IPS-18c (cell line): ENCODE results near the gene RDH8.

Experiments used
- H3K4me3 ChIP-seq: 2 replicates; pipeline ENCODE4 v1.7.0; 2013; ENCODE audit warnings: low read depth, mild to moderate bottlenecking, low read length, moderate library complexity; ENCODE audit not compliant: insufficient read depth
- H3K9me3 ChIP-seq: one replicate; pipeline ENCODE4 v1.6.1; 2013; ENCODE audit warnings: mild to moderate bottlenecking, low read length, moderate library complexity; ENCODE audit not compliant: control insufficient read depth, insufficient read depth

RDH8 gene

GRCh38 chr19:10000171-10000826 lies 13.0 kb upstream of the RDH8 start:
- Histone ChIP-seq H3K4me3 (no peak overlapping the region), H3K9me3 (no peaks in the 10 kb centered on the region)

GRCh38 chr19:10001899-10002298 lies 11.4 kb upstream of the RDH8 start:
- H3K9me3 ChIP-seq: no peaks in the 10 kb centered on the region

DNA sequence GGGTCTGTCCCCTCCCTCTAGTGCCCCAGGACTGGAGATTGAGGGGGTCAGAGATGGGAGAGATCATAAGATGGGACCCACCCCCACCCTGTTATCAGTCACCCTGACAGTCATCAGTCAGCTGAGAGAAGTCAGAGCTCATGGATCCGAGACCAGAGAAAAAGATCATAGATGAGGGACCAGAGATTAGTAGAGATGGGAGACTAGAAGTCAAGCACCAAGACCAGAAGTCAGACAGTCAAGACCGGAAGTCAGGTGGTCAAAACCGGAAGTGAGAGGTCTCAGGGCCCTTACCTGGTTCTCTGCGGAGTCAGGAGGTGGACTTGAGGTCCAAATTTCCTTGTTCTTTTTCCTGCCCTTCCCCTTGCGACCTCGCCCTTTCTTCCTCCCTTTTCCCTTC lies 10.0 kb upstream of the RDH8 start:
- H3K9me3 ChIP-seq: no peaks in the 10 kb centered on the region
- H3K4me3 ChIP-seq: no peak overlapping the region

More at GRCh38 chr19:10001899-10002298, 11.4 kb upstream of the RDH8 start:
- no peak overlapping the region; the same call in 1 of the 2 replicates for H3K4me3 ChIP-seq

GRCh38 chr19:10004617-10005016 lies 8.7 kb upstream of the RDH8 start:
- Histone ChIP-seq H3K4me3 (no peak overlapping the region), H3K9me3 (no peaks in the 10 kb centered on the region)

GRCh38 chr19:10005632-10006334 lies 7.5 kb upstream of the RDH8 start:
- Histone ChIP-seq H3K4me3 (no peak overlapping the region), H3K9me3 (no peaks in the 10 kb centered on the region)

- Histone ChIP-seq H3K4me3 (no peak overlapping the region), H3K9me3 (no peaks in the 10 kb centered on the region)
These were observed 7.0 kb upstream of the RDH8 start for GRCh38 chr19:10006335-10006708.

DNA sequence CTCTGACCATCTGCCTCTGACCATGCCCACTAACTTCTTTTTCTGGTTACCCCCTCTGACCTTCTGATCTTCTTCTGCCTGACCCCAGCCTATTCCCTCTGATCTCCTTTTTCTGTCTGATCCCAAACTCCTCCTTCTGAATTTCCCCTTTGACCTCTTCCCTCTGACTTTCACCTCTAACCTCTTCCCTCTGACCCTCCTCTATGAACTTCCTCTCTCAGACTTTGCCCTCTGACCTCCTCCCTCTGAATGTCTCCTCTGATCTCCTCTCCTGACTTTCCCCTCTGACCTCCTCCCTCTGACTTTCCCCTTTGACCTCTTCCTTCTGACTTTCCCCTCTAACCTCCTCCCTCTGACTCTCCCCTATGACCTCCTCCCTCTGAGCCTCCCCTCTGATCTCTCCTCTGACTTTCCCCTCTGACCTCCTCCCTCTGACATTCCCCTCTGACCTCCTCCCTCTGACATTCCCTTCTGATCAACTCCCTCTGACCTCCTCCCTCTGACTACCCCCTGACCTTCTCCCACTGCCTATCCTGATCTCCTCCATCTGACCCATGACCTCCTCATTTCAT lies 6.4 kb upstream of the RDH8 start:
- Histone ChIP-seq H3K4me3 (no peak overlapping the region), H3K9me3 (no peaks in the 10 kb centered on the region)

- Histone ChIP-seq H3K4me3 (no peak overlapping the region), H3K9me3 (no peaks in the 10 kb centered on the region)
These were observed 5.7 kb upstream of the RDH8 start for GRCh38 chr19:10007371-10008183.

- H3K9me3 ChIP-seq: no peaks in the 10 kb centered on the region
- no peak overlapping the region for H3K4me3 ChIP-seq
These were observed 5.0 kb upstream of the RDH8 start for GRCh38 chr19:10008184-10008765.

GRCh38 chr19:10009714-10010224 lies 3.5 kb upstream of the RDH8 start:
- peak overlapping the region; percentile 36; the same call in 1 of the 2 replicates for H3K4me3 ChIP-seq
- H3K9me3 ChIP-seq: no peaks in the 10 kb centered on the region

GRCh38 chr19:10010247-10010691 lies 3.0 kb upstream of the RDH8 start, which contains the start of gene COL5A3:
COL5A3 (minus strand) TSS chr19:10010504; CDS start chr19:10010385, 119 bp downstream.
- no peaks in the 10 kb centered on the region for H3K9me3 ChIP-seq
- H3K4me3 ChIP-seq: peak within 1 kb of the TSS; percentile 49

DNA sequence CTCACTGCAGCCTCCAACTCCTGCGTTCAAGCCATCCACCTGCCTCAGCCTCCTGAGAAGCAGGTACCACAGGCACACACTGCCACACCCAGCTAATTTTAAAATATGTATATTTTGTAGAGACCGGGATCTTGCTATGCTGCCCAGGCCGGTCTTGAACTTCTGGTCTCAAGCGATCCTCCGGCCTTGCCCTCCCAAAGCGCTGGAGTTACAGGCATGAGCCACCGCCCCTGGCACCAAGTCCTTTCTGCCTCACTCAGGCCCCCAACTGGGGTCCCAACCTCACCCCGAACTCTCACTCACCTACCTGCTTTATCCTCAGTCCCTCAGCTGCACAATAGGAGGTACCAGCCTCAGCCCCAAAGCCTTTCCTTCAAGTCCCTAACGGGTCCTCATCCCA lies 2.3 kb upstream of the RDH8 start:
- Histone ChIP-seq H3K4me3 (no peak overlapping the region), H3K9me3 (no peaks in the 10 kb centered on the region)

GRCh38 chr19:10011974-10012373 lies 1.3 kb upstream of the RDH8 start:
- H3K4me3 ChIP-seq: no peak overlapping the region
- no peaks in the 10 kb centered on the region for H3K9me3 ChIP-seq

- Histone ChIP-seq H3K9me3 (no peaks in the 10 kb centered on the region), H3K4me3 (no peak overlapping the region)
These were observed 743 bp downstream of the RDH8 start for GRCh38 chr19:10013834-10014618.

GRCh38 chr19:10018263-10018662 lies 5.0 kb downstream of the RDH8 start:
- no peak overlapping the region for H3K4me3 ChIP-seq
- H3K9me3 ChIP-seq: no peaks in the 10 kb centered on the region

DNA sequence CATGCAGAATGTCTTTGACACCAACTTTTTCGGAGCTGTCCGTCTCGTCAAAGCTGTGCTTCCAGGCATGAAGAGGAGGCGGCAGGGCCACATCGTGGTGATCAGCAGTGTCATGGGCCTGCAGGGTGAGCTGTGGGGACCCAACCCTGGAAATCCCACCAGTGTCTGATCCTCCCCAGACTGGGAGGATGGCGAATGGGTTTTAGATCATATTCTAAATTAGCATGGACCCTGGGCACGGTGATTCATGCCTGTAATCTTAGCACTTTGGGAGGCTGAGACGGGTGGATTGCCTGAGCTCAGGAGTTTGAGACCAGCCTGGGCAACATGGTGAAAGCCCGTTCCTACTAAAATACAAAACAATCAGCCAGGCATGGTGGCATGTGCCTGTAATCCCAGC lies 5.5 kb downstream of the RDH8 start:
- H3K9me3 ChIP-seq: no peaks in the 10 kb centered on the region
- H3K4me3 ChIP-seq: no peak overlapping the region
